Testis (tissue), 3 donors: Measurements from ENCODE around the gene AP2A2. TPM values are rescaled to one million over a fixed set of nuclear protein-coding genes. Genes with fewer than 3 reads are reported as not detected.
A peak's percentile ranks its signal among the peaks of the same experiment; 100 is the strongest.

Experiments used
- DNase-seq: peaks from one replicate; pipeline ENCODE4 v3.0.0-alpha.2; 2019
- H3K27ac ChIP-seq, 2 donors: fragments of 200-600 bp; sonication (generic); one replicate each; pipeline ENCODE4 v1.5.1; 2019
- H3K27me3 ChIP-seq: fragments of 200-600 bp; sonication (generic); one replicate; pipeline ENCODE4 v1.5.1; 2019
- H3K36me3 ChIP-seq: fragments of 200-600 bp; sonication (generic); one replicate; pipeline ENCODE4 v1.5.1; 2017; ENCODE audit warnings: low read depth; ENCODE audit errors: missing control alignments
- H3K4me1 ChIP-seq: fragments of 200-600 bp; sonication (generic); one replicate; pipeline ENCODE4 v1.5.1; 2019
- H3K4me3 ChIP-seq, 2 donors: fragments of 200-600 bp; sonication (generic); one replicate each; pipeline ENCODE4 v1.5.1; 2017 to 2019
- H3K9me3 ChIP-seq: fragments of 200-600 bp; sonication (generic); one replicate; pipeline ENCODE4 v1.5.1; 2017
- CTCF ChIP-seq, 3 experiments: fragments of 450-650 bp in 2 of 3; fragments of 200-600 bp in 1 of 3; sonication (generic) in 1 of 3; IDR thresholded peaks; one replicate each; pipeline ENCODE4 v1.5.1; 2016 to 2019; ENCODE audit warnings: antibody characterized with exemption in 3 of 3, mild to moderate bottlenecking in 2 of 3, moderate library complexity in 1 of 3
- POLR2A ChIP-seq: fragments of 450-650 bp; IDR thresholded peaks from one replicate; pipeline ENCODE4 v1.6.1; 2017; ENCODE audit warnings: antibody characterized with exemption, mild to moderate bottlenecking, moderate library complexity
- whole genome bisulfite sequencing, 2 donors: methylation state at CpG; one replicate each; pipeline ENCODE4 v1.1.5; 2018; 5-methylcytosine and 5-hydroxymethylcytosine counted together
- intact Hi-C: fragments of 100-400 bp; cut with DNase I; formaldehyde crosslinking; loops from one replicate; pipeline ENCODE4 v1.15.1; 2023; ENCODE audit warnings: low total_unique reads
- polyA plus RNA-seq: library from polyadenylated mRNA; stranded (reverse); fragments of 350-450 nt; fragmentation: Illumina TruSeq; extraction: RNeasy Lipid Tissue Mini Kit (QIAGEN cat#74804); gene quantifications from one replicate; pipeline ENCODE4 v1.2.3, GENCODE V29; 2014; ENCODE audit warnings: low read depth, low replicate concordance; ENCODE audit not compliant: insufficient read depth
- total RNA-seq, 2 donors: library from RNA; depleted of rRNA; stranded (reverse); fragments of >200 nt; gene quantifications; one replicate each; pipeline ENCODE4 v1.2.3, GENCODE V29; 2016

Gene AP2A2
- total and polyA plus RNA-seq, 3 donors from 2014 or later = 82.0 to 106 (median 95.0) TPM

GRCh38 chr11:995752-996420 lies 70.2 kb downstream of the AP2A2 start:
- H3K4me3 ChIP-seq = no peak overlapping the region
- DNase-seq = peak; percentile 72
- H3K27ac ChIP-seq = peak overlapping the region in 1 of 2 donors; percentile 31
- TF ChIP-seq CTCF (IDR thresholded peaks at IDR 0.05) = no peak
- peaks cover 6% of the 10 kb centered on the region for H3K4me1 ChIP-seq
- no peaks in the 10 kb centered on the region for H3K27me3 ChIP-seq
- intact Hi-C loops = no loop called here
- WGBS, 2 donors = 71 to 80% methylated on average over 14 to 22 of the region's 22 CpGs
- H3K36me3 ChIP-seq = no peaks in the 10 kb centered on the region
- no peaks in the 10 kb centered on the region for H3K9me3 ChIP-seq

- WGBS, 2 donors = 56 to 72% methylated on average over 5 to 10 of the region's 10 CpGs
- H3K27ac ChIP-seq = no peak overlapping the region
- intact Hi-C loops = no loop called here
- DNase-seq = no peak
- no peaks in the 10 kb centered on the region for H3K36me3 ChIP-seq
- H3K27me3 ChIP-seq = no peaks in the 10 kb centered on the region
- H3K4me3 ChIP-seq = no peak overlapping the region
- H3K9me3 ChIP-seq = no peaks in the 10 kb centered on the region
- H3K4me1 ChIP-seq = peaks cover 6% of the 10 kb centered on the region
- no peak for TF ChIP-seq CTCF (IDR thresholded peaks at IDR 0.05)
- no peak for TF ChIP-seq POLR2A
Observed at GRCh38 chr11:996681-997080, 71.0 kb downstream of the AP2A2 start.

GRCh38 chr11:997907-998306 lies 72.2 kb downstream of the AP2A2 start:
- no peak for DNase-seq
- H3K27ac ChIP-seq = no peak overlapping the region
- intact Hi-C loops = no loop called here
- no peak overlapping the region for H3K4me3 ChIP-seq
- no peak for TF ChIP-seq CTCF (IDR thresholded peaks at IDR 0.05)
- TF ChIP-seq POLR2A = no peak
- H3K27me3 ChIP-seq = no peaks in the 10 kb centered on the region
- H3K9me3 ChIP-seq = no peaks in the 10 kb centered on the region
- 81 to 86% methylated on average over 14 of the region's 14 CpGs for WGBS, 2 donors
- no peaks in the 10 kb centered on the region for H3K36me3 ChIP-seq
- peaks cover 6% of the 10 kb centered on the region for H3K4me1 ChIP-seq

- no peak for TF ChIP-seq POLR2A
- TF ChIP-seq CTCF (IDR thresholded peaks at IDR 0.05) = no peak
- H3K4me1 ChIP-seq = peaks cover 6% of the 10 kb centered on the region
- intact Hi-C loops = no loop called here
- H3K36me3 ChIP-seq = no peaks in the 10 kb centered on the region
- H3K27me3 ChIP-seq = no peaks in the 10 kb centered on the region
- no peaks in the 10 kb centered on the region for H3K9me3 ChIP-seq
- no peak overlapping the region for H3K4me3 ChIP-seq
- 95 to 100% methylated on average over 10 of the region's 10 CpGs for WGBS, 2 donors
- H3K27ac ChIP-seq = no peak overlapping the region
- DNase-seq = no peak
Observed at GRCh38 chr11:999009-999408, 73.3 kb downstream of the AP2A2 start.
